ENCODE measurements around the gene KIF17. TPM values are rescaled to one million over a fixed set of nuclear protein-coding genes. Genes with fewer than 3 reads are reported as not detected.

Gene KIF17
- total RNA-seq, 4 donors from 2014 or later: 0.80 to 10.3 (median 2.2) TPM

- DNase-seq: no peak
- H3K27ac ChIP-seq: no peak overlapping the region
- TF ChIP-seq CTCF (IDR thresholded peaks at IDR 0.05): no peak
- no peak for TF ChIP-seq POLR2A (IDR thresholded peaks at IDR 0.05)
- no peaks in the 10 kb centered on the region for H3K9me3 ChIP-seq
- no peaks in the 10 kb centered on the region for H3K27me3 ChIP-seq
- no peaks in the 10 kb centered on the region for H3K4me1 ChIP-seq
- H3K4me3 ChIP-seq: no peak overlapping the region
- H3K36me3 ChIP-seq: peaks cover 0 to 89% (median 4%) of the 10 kb centered on the region in 3 donors
These were observed 24.9 kb upstream of the KIF17 start for GRCh38 chr1:20742671-20743070.

- no peak for DNase-seq
- Histone ChIP-seq H3K27me3 (no peaks in the 10 kb centered on the region), H3K4me3 (no peak overlapping the region), H3K36me3 (peaks cover 0 to 74% (median 0%) of the 10 kb centered on the region in 3 donors), H3K4me1 (no peaks in the 10 kb centered on the region), H3K27ac (no peak overlapping the region), H3K9me3 (no peaks in the 10 kb centered on the region)
- TF ChIP-seq POLR2A (IDR thresholded peaks at IDR 0.05) (no peak), CTCF (IDR thresholded peaks at IDR 0.05) (no peak)
These were observed 23.0 kb upstream of the KIF17 start for GRCh38 chr1:20740781-20741180.

GRCh38 chr1:20739225-20739624 lies 21.4 kb upstream of the KIF17 start:
- TF ChIP-seq CTCF (IDR thresholded peaks at IDR 0.05) (no peak), POLR2A (IDR thresholded peaks at IDR 0.05) (no peak)
- H3K4me1 ChIP-seq: no peaks in the 10 kb centered on the region
- H3K9me3 ChIP-seq: no peaks in the 10 kb centered on the region
- no peak overlapping the region for H3K4me3 ChIP-seq
- no peaks in the 10 kb centered on the region for H3K27me3 ChIP-seq
- H3K27ac ChIP-seq: no peak overlapping the region
- peaks cover 0 to 59% (median 0%) of the 10 kb centered on the region in 3 donors for H3K36me3 ChIP-seq
- no peak for DNase-seq

- peak in 1 of 3 donors; percentile 33 for DNase-seq
- Histone ChIP-seq H3K27me3 (peaks cover 0 to 12% of the 10 kb centered on the region in 2 donors), H3K9me3 (no peaks in the 10 kb centered on the region), H3K36me3 (peaks cover 0 to 26% (median 0%) of the 10 kb centered on the region in 3 donors), H3K4me1 (peaks cover 4 to 26% (median 19%) of the 10 kb centered on the region in 4 donors), H3K27ac (no peak overlapping the region), H3K4me3 (no peak overlapping the region)
- TF ChIP-seq CTCF (IDR thresholded peaks at IDR 0.05) (no peak), POLR2A (IDR thresholded peaks at IDR 0.05) (no peak)
These were observed 17.8 kb upstream of the KIF17 start for GRCh38 chr1:20735581-20736111.

- Histone ChIP-seq H3K27ac (peak overlapping the region; percentile 17 to 70 (median 47)), H3K4me1 (peaks cover 4 to 26% (median 19%) of the 10 kb centered on the region in 4 donors), H3K36me3 (peaks cover 0 to 11% (median 0%) of the 10 kb centered on the region in 3 donors), H3K9me3 (no peaks in the 10 kb centered on the region), H3K4me3 (peak overlapping the region in 3 of 4 donors; percentile 59 to 78 (median 61)), H3K27me3 (peaks cover 0 to 26% of the 10 kb centered on the region in 2 donors)
- peak in 2 of 3 donors; percentile 45 to 57 for DNase-seq
- TF ChIP-seq POLR2A (IDR thresholded peaks at IDR 0.05): peak in 1 of 2 donors; percentile 4
- no peak for TF ChIP-seq CTCF (IDR thresholded peaks at IDR 0.05)
These were observed 15.7 kb upstream of the KIF17 start for GRCh38 chr1:20733360-20733975.

Measured in Peyer's patch (tissue), 4 donors.